B cell (primary cell): ENCODE measurements around the gene MSH5. TPM values are rescaled to one million over a fixed set of nuclear protein-coding genes. Genes with fewer than 3 reads are reported as not detected.

Experiments used
- ATAC-seq: fragments of 200-7000 bp; cut with Tn5 transposase; one replicate; pipeline ENCODE4 v1.10.0; 2021; ENCODE audit warnings: low read depth, mild to moderate bottlenecking, moderate number of reproducible peaks, moderate library complexity
- CTCF ChIA-PET: fragments of 350-600 bp; sonication (Branson Sonifier 250); formaldehyde crosslinking; loops from one replicate; lab custom pipeline; 2021; ENCODE audit warnings: antibody characterized with exemption, inconsistent platforms; lab: Charles Lee
- POLR2A ChIA-PET: fragments of 350-600 bp; sonication (Branson Sonifier 250); formaldehyde crosslinking; loops from one replicate; lab custom pipeline; 2021; ENCODE audit warnings: antibody characterized with exemption; lab: Charles Lee
- DNase-seq: peaks from one replicate; pipeline ENCODE4 v3.0.0; 2013
- H2AFZ ChIP-seq: 2 replicates; pipeline ENCODE4 v1.6.1; 2012; ENCODE audit warnings: mild to moderate bottlenecking, low read depth, low read length; ENCODE audit not compliant: insufficient read depth, poor library complexity, severe bottlenecking
- H3K27ac ChIP-seq, 2 donors: 1 replicate in 1 of 2; 2 replicates in 1 of 2; pipeline ENCODE4 v1.5.1; 2012 to 2013; ENCODE audit warnings: low read length in 2 of 2, mild to moderate bottlenecking in 2 of 2, moderate library complexity in 1 of 2
- H3K27me3 ChIP-seq, 4 experiments: fragments of 200-600 bp in 1 of 4; sonication (generic) in 1 of 4; replicated peaks in 1 of 4; 1 replicate in 2 of 4; 2 replicates in 2 of 4; pipeline versions ENCODE4 v1.6.1 to v1.7.0; 2013 to 2016; ENCODE audit warnings: low read length in 3 of 4, mild to moderate bottlenecking in 2 of 4, mixed read lengths in 1 of 4, moderate library complexity in 1 of 4; ENCODE audit not compliant: insufficient read depth in 4 of 4, control insufficient read depth in 3 of 4; ENCODE audit errors: control extremely low read depth in 1 of 4
- H3K36me3 ChIP-seq, 2 experiments: replicated peaks in 1 of 2; 1 replicate in 1 of 2; 2 replicates in 1 of 2; pipeline versions ENCODE4 v1.6.1 to v1.7.1; 2013; ENCODE audit warnings: low read length in 1 of 2; ENCODE audit not compliant: insufficient read depth in 2 of 2, control insufficient read depth in 1 of 2; ENCODE audit errors: control extremely low read depth in 1 of 2, extremely low read depth in 1 of 2
- H3K4me1 ChIP-seq, 2 donors: fragments of 200-600 bp in 1 of 2; sonication (generic) in 1 of 2; 1 replicate in 1 of 2; 2 replicates in 1 of 2; pipeline versions ENCODE4 v1.5.1 to v1.6.1; 2013 to 2017; ENCODE audit warnings: low read length in 2 of 2; ENCODE audit not compliant: control insufficient read depth in 2 of 2, insufficient read depth in 2 of 2
- H3K4me2 ChIP-seq: replicated peaks from 2 replicates; pipeline ENCODE3; 2012; ENCODE audit warnings: mild to moderate bottlenecking, low read depth, low read length; ENCODE audit not compliant: poor library complexity, severe bottlenecking
- H3K4me3 ChIP-seq, 5 experiments: fragments of 200-600 bp in 1 of 5; sonication (generic) in 1 of 5; 1 replicate in 3 of 5; 2 replicates in 2 of 5; pipeline versions ENCODE4 v1.5.1 to v1.7.0; 2011 to 2016; ENCODE audit warnings: low read length in 4 of 5, mild to moderate bottlenecking in 4 of 5, low read depth in 2 of 5, control low read depth in 1 of 5, moderate library complexity in 1 of 5; ENCODE audit not compliant: insufficient read depth in 1 of 5; ENCODE audit errors: control extremely low read depth in 1 of 5, extremely low read depth in 1 of 5
- H3K79me2 ChIP-seq: fragments of 200-600 bp; sonication (generic); one replicate; pipeline ENCODE4 v1.6.0; 2016; ENCODE audit warnings: low read length; ENCODE audit not compliant: control insufficient read depth, insufficient read depth
- H3K9ac ChIP-seq: fragments of 200-600 bp; sonication (generic); 2 replicates; pipeline ENCODE4 v1.6.1; 2017; ENCODE audit warnings: mild to moderate bottlenecking, low read length, moderate library complexity
- H3K9me3 ChIP-seq, 3 donors: one replicate each; pipeline versions ENCODE4 v1.6.1 to v1.7.1; 2013; ENCODE audit warnings: low read length in 2 of 3; ENCODE audit not compliant: control insufficient read depth in 2 of 3, insufficient read depth in 1 of 3; ENCODE audit errors: control extremely low read depth in 1 of 3
- H4K20me1 ChIP-seq: 2 replicates; pipeline ENCODE4 v1.6.0; 2012; ENCODE audit warnings: mild to moderate bottlenecking, low read length; ENCODE audit not compliant: insufficient read depth, control insufficient read depth, poor library complexity, severe bottlenecking
- H3K27ac Mint-ChIP-seq: one replicate; pipeline ENCODE4 v1.8.0; 2021; ENCODE audit warnings: mixed read lengths
- H3K27me3 Mint-ChIP-seq: one replicate; pipeline ENCODE4 v1.8.0; 2021; ENCODE audit warnings: mixed read lengths
- H3K4me1 Mint-ChIP-seq: one replicate; pipeline ENCODE4 v1.8.0; 2021; ENCODE audit warnings: mixed read lengths
- H3K4me3 Mint-ChIP-seq: one replicate; pipeline ENCODE4 v1.8.0; 2021; ENCODE audit warnings: mixed read lengths
- H3K9me3 Mint-ChIP-seq: one replicate; pipeline ENCODE4 v1.8.0; 2022; ENCODE audit warnings: mixed read lengths; ENCODE audit not compliant: insufficient read depth
- EZH2 ChIP-seq: IDR thresholded peaks from 2 replicates; pipeline ENCODE4 v1.6.1; 2012; ENCODE audit warnings: borderline replicate concordance, low read depth, mild to moderate bottlenecking, moderate library complexity, low read length; ENCODE audit not compliant: insufficient read depth, poor library complexity, severe bottlenecking
- whole genome bisulfite sequencing: methylation state at CpG from one replicate; pipeline ENCODE4 v1.1.5; 2013; ENCODE audit warnings: missing lambda C conversion rate; ENCODE audit not compliant: insufficient coverage; 5-methylcytosine and 5-hydroxymethylcytosine counted together
- intact Hi-C: fragments of 100-400 bp; cut with micrococcal nuclease; formaldehyde crosslinking; loops from one replicate; pipeline ENCODE4 v1.10.0; 2022
- polyA plus RNA-seq: library from polyadenylated mRNA; depleted of rRNA; stranded (reverse); fragments of >200 nt; gene quantifications from 2 replicates; pipeline ENCODE4 v1.2.3, GENCODE V29; 2012
- total RNA-seq, 2 donors: library from RNA; stranded (reverse); fragments of 120-200 nt in 1 of 2; gene quantifications; 1 replicate in 1 of 2; 2 replicates in 1 of 2; pipeline versions ENCODE4 v1.2.3 to v1.2.4, GENCODE V29; 2013 to 2022
- TF ChIP-seq, protein P1 (sequence below): fragments of 200-600 bp; IDR thresholded peaks from one replicate; pipeline ENCODE4 v1.8.0; 2022; ENCODE audit warnings: antibody characterized with exemption, mild to moderate bottlenecking

MSH5 gene
- total and polyA plus RNA-seq, 2 donors (not counting 1 experiment from before 2014, with no cell fraction given): 49.9 to 51.6 TPM

DNA sequence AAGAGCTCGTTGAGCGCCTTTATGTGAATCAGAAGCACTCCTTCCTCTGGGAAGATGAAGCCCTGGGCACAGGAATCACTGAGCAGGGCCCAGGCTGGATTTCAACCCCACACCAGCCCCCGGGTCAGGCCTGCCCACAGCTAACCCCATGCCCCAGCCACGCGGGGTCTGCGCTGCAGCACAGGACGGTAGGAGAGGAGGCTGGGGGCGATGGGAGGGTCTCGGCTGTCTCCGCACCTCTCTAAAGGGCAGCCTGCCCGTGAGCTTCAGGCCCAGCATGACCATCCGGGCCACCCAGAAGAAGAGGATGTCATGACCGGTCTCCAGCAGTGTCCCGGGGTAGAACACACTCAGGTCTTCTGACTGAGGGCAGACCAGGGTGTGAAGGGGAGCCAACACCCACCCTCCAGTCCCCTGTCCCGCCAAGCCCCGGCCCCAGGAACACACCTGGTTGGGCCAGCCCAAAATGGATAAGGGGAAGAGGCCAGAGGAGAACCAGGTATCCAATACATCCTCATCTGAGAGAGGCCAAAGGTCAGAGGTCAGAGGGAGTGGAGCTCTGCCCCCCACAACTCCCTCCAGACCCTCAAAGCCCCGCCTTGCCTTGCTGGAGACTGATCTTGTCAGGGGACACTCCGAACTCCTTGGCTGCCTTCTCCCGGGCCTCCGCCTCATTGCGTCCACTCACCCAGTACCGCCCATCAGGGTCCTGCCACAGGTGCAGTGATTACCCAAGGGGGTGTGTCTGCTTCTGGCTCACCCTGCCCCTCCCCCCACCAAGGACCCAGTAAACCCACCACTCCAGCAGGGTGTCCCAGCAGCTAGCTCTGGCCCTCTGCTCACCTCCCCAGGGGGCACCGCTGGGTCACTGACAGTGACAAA is 41.7 kb downstream of the MSH5 start:
- ChIA-PET POLR2A (interaction anchor here (0.5 to 1.0 kb wide), 2 partner anchors 48 to 50 kb away, joined by 4 to 9 read pairs; no protein-coding TSS in a partner anchor), CTCF (no interaction called here)
- Mint-ChIP-seq H3K4me3 (no peak overlapping the region), H3K27ac (no peak overlapping the region), H3K9me3 (no peaks in the 10 kb centered on the region), H3K4me1 (peaks cover 15% of the 10 kb centered on the region), H3K27me3 (no peaks in the 10 kb centered on the region)
- intact Hi-C loops: no loop called here
- peaks cover 12 to 14% of the 10 kb centered on the region in 2 donors for H3K4me1 ChIP-seq
- peaks cover 0 to 75% of the 10 kb centered on the region in 2 experiments for H3K36me3 ChIP-seq
- no peak overlapping the region for H3K9ac ChIP-seq
- H3K9me3 ChIP-seq: no peaks in the 10 kb centered on the region
- H3K79me2 ChIP-seq: peaks cover 25% of the 10 kb centered on the region
- H2AFZ ChIP-seq: no peak overlapping the region
- no peaks in the 10 kb centered on the region for H3K27me3 ChIP-seq
- H4K20me1 ChIP-seq: no peaks in the 10 kb centered on the region
- no peak overlapping the region for H3K4me2 ChIP-seq
- WGBS: 96% methylated on average over 18 of the region's 23 CpGs
- TF ChIP-seq EZH2: no peak
- TF ChIP-seq, protein P1, sequence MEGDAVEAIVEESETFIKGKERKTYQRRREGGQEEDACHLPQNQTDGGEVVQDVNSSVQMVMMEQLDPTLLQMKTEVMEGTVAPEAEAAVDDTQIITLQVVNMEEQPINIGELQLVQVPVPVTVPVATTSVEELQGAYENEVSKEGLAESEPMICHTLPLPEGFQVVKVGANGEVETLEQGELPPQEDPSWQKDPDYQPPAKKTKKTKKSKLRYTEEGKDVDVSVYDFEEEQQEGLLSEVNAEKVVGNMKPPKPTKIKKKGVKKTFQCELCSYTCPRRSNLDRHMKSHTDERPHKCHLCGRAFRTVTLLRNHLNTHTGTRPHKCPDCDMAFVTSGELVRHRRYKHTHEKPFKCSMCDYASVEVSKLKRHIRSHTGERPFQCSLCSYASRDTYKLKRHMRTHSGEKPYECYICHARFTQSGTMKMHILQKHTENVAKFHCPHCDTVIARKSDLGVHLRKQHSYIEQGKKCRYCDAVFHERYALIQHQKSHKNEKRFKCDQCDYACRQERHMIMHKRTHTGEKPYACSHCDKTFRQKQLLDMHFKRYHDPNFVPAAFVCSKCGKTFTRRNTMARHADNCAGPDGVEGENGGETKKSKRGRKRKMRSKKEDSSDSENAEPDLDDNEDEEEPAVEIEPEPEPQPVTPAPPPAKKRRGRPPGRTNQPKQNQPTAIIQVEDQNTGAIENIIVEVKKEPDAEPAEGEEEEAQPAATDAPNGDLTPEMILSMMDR: no peak
- no peak for ATAC-seq
- H3K4me3 ChIP-seq: no peak overlapping the region
- DNase-seq: no peak
- no peak overlapping the region for H3K27ac ChIP-seq
